WTC11 (cell line): ENCODE results near the gene PKP4. TPM values are rescaled to one million over a fixed set of nuclear protein-coding genes. Genes with fewer than 3 reads are reported as not detected.

Experiments
- ATAC-seq: fragments of 200-7000 bp; cut with Tn5 transposase; 2 replicates; pipeline ENCODE4 v1.10.0; 2021; ENCODE audit warnings: mild to moderate bottlenecking, moderate library complexity
- CTCF ChIA-PET: fragments of 300-600 bp; sonication (Branson Sonifier 250); formaldehyde crosslinking; loops from one replicate; lab custom pipeline; 2021; ENCODE audit warnings: antibody characterized with exemption; lab: Charles Lee
- POLR2A ChIA-PET: fragments of 350-600 bp; sonication (Branson Sonifier 250); formaldehyde crosslinking; loops from one replicate; lab custom pipeline; 2021; ENCODE audit warnings: antibody characterized with exemption; lab: Charles Lee
- DNase-seq: peaks from one replicate; pipeline ENCODE4 v3.0.0; 2021; ENCODE audit warnings: low spot score
- H3K27ac Mint-ChIP-seq: 2 replicates; pipeline ENCODE4 v1.8.0; 2021; ENCODE audit warnings: mixed read lengths
- H3K27me3 Mint-ChIP-seq: 2 replicates; pipeline ENCODE4 v1.8.0; 2021; ENCODE audit warnings: low read depth, mild to moderate bottlenecking, moderate library complexity, mixed read lengths
- H3K36me3 Mint-ChIP-seq: 2 replicates; pipeline ENCODE4 v1.8.0; 2021; ENCODE audit warnings: mixed read lengths
- H3K4me1 Mint-ChIP-seq: 2 replicates; pipeline ENCODE4 v1.8.0; 2022; ENCODE audit warnings: mixed read lengths
- H3K4me3 Mint-ChIP-seq: 2 replicates; pipeline ENCODE4 v1.8.0; 2021; ENCODE audit warnings: mild to moderate bottlenecking, moderate library complexity, mixed read lengths
- H3K9me3 Mint-ChIP-seq: 2 replicates; pipeline ENCODE4 v1.8.0; 2021; ENCODE audit warnings: mixed read lengths
- ATF3 ChIP-seq: sonication (generic); formaldehyde crosslinking; conservative IDR thresholded peaks from 2 replicates; pipeline ENCODE4 v1.8.1; 2022; ENCODE audit warnings: mild to moderate bottlenecking, missing genetic modification reagents
- CREB1 ChIP-seq: sonication (generic); formaldehyde crosslinking; IDR thresholded peaks from 2 replicates; pipeline ENCODE4 v1.8.0; 2023; ENCODE audit warnings: mild to moderate bottlenecking, missing genetic modification reagents
- FOXJ3 ChIP-seq: sonication (generic); formaldehyde crosslinking; IDR thresholded peaks from 2 replicates; pipeline ENCODE4 v1.9.0; 2021; ENCODE audit warnings: missing genetic modification reagents, mild to moderate bottlenecking, borderline replicate concordance
- FOXK1 ChIP-seq: sonication (generic); formaldehyde crosslinking; IDR thresholded peaks from 2 replicates; pipeline ENCODE4 v1.8.0; 2022; ENCODE audit warnings: mild to moderate bottlenecking, moderate library complexity, missing genetic modification reagents
- GABPB1 ChIP-seq: sonication (generic); formaldehyde crosslinking; IDR thresholded peaks from 2 replicates; pipeline ENCODE4 v1.8.1; 2023; ENCODE audit warnings: mild to moderate bottlenecking, missing genetic modification reagents
- MLX ChIP-seq: sonication (generic); formaldehyde crosslinking; IDR thresholded peaks from 2 replicates; pipeline ENCODE4 v1.8.1; 2023; ENCODE audit warnings: mild to moderate bottlenecking, missing genetic modification reagents, moderate library complexity
- MXD4 ChIP-seq: fragments of 250-450 bp; sonication (Bioruptor Pico); IDR thresholded peaks from 2 replicates; pipeline ENCODE4 v1.8.0; 2021; ENCODE audit warnings: mild to moderate bottlenecking, moderate library complexity, borderline replicate concordance
- NR1H2 ChIP-seq: sonication (generic); formaldehyde crosslinking; IDR thresholded peaks from 2 replicates; pipeline ENCODE4 v1.9.0; 2021; ENCODE audit warnings: mild to moderate bottlenecking, moderate library complexity, missing genetic modification reagents
- TCF7 ChIP-seq: sonication (generic); formaldehyde crosslinking; IDR thresholded peaks from 2 replicates; pipeline ENCODE4 v1.8.0; 2022; ENCODE audit warnings: mild to moderate bottlenecking, low read depth, missing genetic modification reagents, moderate library complexity
- USF2 ChIP-seq: sonication (generic); formaldehyde crosslinking; IDR thresholded peaks from 2 replicates; pipeline ENCODE4 v1.8.1; 2023; ENCODE audit warnings: mild to moderate bottlenecking, missing genetic modification reagents, moderate library complexity
- ZBTB43 ChIP-seq: sonication (generic); formaldehyde crosslinking; IDR thresholded peaks from 2 replicates; pipeline ENCODE4 v1.8.1; 2023; ENCODE audit warnings: mild to moderate bottlenecking, missing genetic modification reagents
- ZMAT4 ChIP-seq: fragments of 250-450 bp; sonication (Bioruptor Pico); IDR thresholded peaks from 2 replicates; pipeline ENCODE4 v1.9.0; 2021; ENCODE audit warnings: mild to moderate bottlenecking
- ZNF121 ChIP-seq: sonication (generic); formaldehyde crosslinking; IDR thresholded peaks from 2 replicates; pipeline ENCODE4 v1.8.0; 2023; ENCODE audit warnings: missing genetic modification reagents
- ZNF232 ChIP-seq: sonication (generic); formaldehyde crosslinking; IDR thresholded peaks from 2 replicates; pipeline ENCODE4 v1.8.0; 2022; ENCODE audit warnings: mild to moderate bottlenecking, missing genetic modification reagents
- ZNF423 ChIP-seq: fragments of 250-450 bp; sonication (Bioruptor Pico); IDR thresholded peaks from 2 replicates; pipeline ENCODE4 v2.1.2; 2022; ENCODE audit warnings: mild to moderate bottlenecking, moderate library complexity
- ZNF512 ChIP-seq: sonication (generic); formaldehyde crosslinking; IDR thresholded peaks from 2 replicates; pipeline ENCODE4 v1.8.1; 2022; ENCODE audit warnings: missing genetic modification reagents, borderline replicate concordance
- ZSCAN18 ChIP-seq: fragments of 250-450 bp; sonication (Bioruptor Pico); IDR thresholded peaks from 2 replicates; pipeline ENCODE4 v2.1.2; 2022; ENCODE audit warnings: mild to moderate bottlenecking, moderate library complexity
- total RNA-seq: library from RNA; stranded (reverse); gene quantifications from 3 replicates; pipeline ENCODE4 v1.2.3, GENCODE V29; 2021
- TF ChIP-seq, protein P1 (sequence below): sonication (generic); formaldehyde crosslinking; IDR thresholded peaks from 2 replicates; pipeline ENCODE4 v1.8.1; 2022; ENCODE audit warnings: low read depth, missing genetic modification reagents, borderline replicate concordance
- TF ChIP-seq, protein P2 (sequence below): sonication (generic); formaldehyde crosslinking; IDR thresholded peaks from 2 replicates; pipeline ENCODE4 v1.8.1; 2022; ENCODE audit warnings: mild to moderate bottlenecking, missing genetic modification reagents, moderate library complexity, borderline replicate concordance

The PKP4 gene
- total RNA-seq, 1 experiment from 2014 or later: 78.9 TPM

- no peak for DNase-seq
- Mint-ChIP-seq H3K4me3 (no peak overlapping the region), H3K27ac (no peak overlapping the region), H3K9me3 (peaks cover 35% of the 10 kb centered on the region), H3K36me3 (peaks cover 13% of the 10 kb centered on the region), H3K4me1 (peaks cover 8% of the 10 kb centered on the region; the same call in 1 of the 2 replicates), H3K27me3 (peaks cover 5% of the 10 kb centered on the region; the same call in 1 of the 2 replicates)
- CTCF ChIA-PET: interaction anchor here (1.0 to 1.3 kb wide), 2 partner anchors 23 to 45 kb away, joined by 5 to 6 read pairs; no protein-coding TSS in a partner anchor
- POLR2A ChIA-PET: no interaction called here
- TF ChIP-seq GABPB1 (no peak), FOXJ3 (CRISPR knock-in tag) (no peak), ZBTB43 (CRISPR knock-in tag) (no peak), FOXK1 (CRISPR knock-in tag) (no peak), NR1H2 (CRISPR knock-in tag) (no peak), TCF7 (no peak), MLX (no peak), ZMAT4 (CRISPR knock-in tag) (no peak), CREB1 (no peak), ZNF232 (no peak), ATF3 (CRISPR knock-in tag) (no peak), ZNF423 (CRISPR knock-in tag) (no peak), ZNF121 (CRISPR knock-in tag) (no peak), MXD4 (CRISPR knock-in tag) (no peak), USF2 (CRISPR knock-in tag) (no peak), ZSCAN18 (CRISPR knock-in tag) (no peak), ZNF512 (no peak)
- TF ChIP-seq, protein P1, sequence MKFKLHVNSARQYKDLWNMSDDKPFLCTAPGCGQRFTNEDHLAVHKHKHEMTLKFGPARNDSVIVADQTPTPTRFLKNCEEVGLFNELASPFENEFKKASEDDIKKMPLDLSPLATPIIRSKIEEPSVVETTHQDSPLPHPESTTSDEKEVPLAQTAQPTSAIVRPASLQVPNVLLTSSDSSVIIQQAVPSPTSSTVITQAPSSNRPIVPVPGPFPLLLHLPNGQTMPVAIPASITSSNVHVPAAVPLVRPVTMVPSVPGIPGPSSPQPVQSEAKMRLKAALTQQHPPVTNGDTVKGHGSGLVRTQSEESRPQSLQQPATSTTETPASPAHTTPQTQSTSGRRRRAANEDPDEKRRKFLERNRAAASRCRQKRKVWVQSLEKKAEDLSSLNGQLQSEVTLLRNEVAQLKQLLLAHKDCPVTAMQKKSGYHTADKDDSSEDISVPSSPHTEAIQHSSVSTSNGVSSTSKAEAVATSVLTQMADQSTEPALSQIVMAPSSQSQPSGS (CRISPR knock-in tag): no peak
- TF ChIP-seq, protein P2, sequence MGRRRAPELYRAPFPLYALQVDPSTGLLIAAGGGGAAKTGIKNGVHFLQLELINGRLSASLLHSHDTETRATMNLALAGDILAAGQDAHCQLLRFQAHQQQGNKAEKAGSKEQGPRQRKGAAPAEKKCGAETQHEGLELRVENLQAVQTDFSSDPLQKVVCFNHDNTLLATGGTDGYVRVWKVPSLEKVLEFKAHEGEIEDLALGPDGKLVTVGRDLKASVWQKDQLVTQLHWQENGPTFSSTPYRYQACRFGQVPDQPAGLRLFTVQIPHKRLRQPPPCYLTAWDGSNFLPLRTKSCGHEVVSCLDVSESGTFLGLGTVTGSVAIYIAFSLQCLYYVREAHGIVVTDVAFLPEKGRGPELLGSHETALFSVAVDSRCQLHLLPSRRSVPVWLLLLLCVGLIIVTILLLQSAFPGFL (CRISPR knock-in tag): no peak
- peak; percentile 24; the same call in 1 of the 2 replicates for ATAC-seq
These were observed 244.3 kb downstream of the PKP4 start for GRCh38 chr2:158701101-158701500.
